Right cardiac atrium (tissue), 5 donors: Measurements from ENCODE around the gene PEPD. TPM values are rescaled to one million over a fixed set of nuclear protein-coding genes. Genes with fewer than 3 reads are reported as not detected.

Experiments
- ATAC-seq, 2 donors: fragments of 200-7000 bp; cut with Tn5 transposase; one replicate each; pipeline versions ENCODE4 v1.8.0 to v1.9.1; 2020; ENCODE audit warnings: moderate library complexity in 2 of 2, mild to moderate bottlenecking in 1 of 2
- DNase-seq, 3 donors: peaks; one replicate each; pipeline ENCODE4 v3.0.0-alpha.2; 2020
- H3K27ac ChIP-seq: one replicate; pipeline ENCODE4 v1.5.1; 2013; ENCODE audit warnings: mild to moderate bottlenecking, low read length, control low read depth, moderate library complexity
- H3K27me3 ChIP-seq: one replicate; pipeline ENCODE4 v1.6.1; 2013; ENCODE audit not compliant: control insufficient read depth, insufficient read depth
- H3K4me1 ChIP-seq: one replicate; pipeline ENCODE4 v1.6.1; 2013; ENCODE audit warnings: low read length; ENCODE audit not compliant: control insufficient read depth, insufficient read depth
- H3K4me3 ChIP-seq: one replicate; pipeline ENCODE4 v1.5.1; 2013; ENCODE audit warnings: low read length, control low read depth
- H3K9me3 ChIP-seq: one replicate; pipeline ENCODE4 v1.6.1; 2013; ENCODE audit warnings: low read length; ENCODE audit not compliant: control insufficient read depth
- WGBS: extraction: QIAGEN DNeasy Blood & Tissue Kit; methylation state at CpG from one replicate; pipeline ENCODE4 v1.1.7; 2013; 5-methylcytosine and 5-hydroxymethylcytosine counted together
- intact Hi-C, 4 donors: fragments of 100-400 bp; cut with DNase I; formaldehyde crosslinking; loops; one replicate each; pipeline versions ENCODE4 v1.11.0 to v1.14.0; 2022 to 2023
- polyA plus RNA-seq: library from polyadenylated mRNA; stranded (reverse); fragments of 200-250 nt; gene quantifications from one replicate; pipeline ENCODE4 v1.2.3, GENCODE V29; 2013
- total RNA-seq, 4 donors: library from RNA; stranded (reverse); fragmentation: NEBNext Ultra II Directional; extraction: Animal tissue kit (Norgen Biotek cat#: 25700); gene quantifications; one replicate each; pipeline ENCODE4 v1.2.1, GENCODE V29; 2021
- donor health status: healthy with polysubstance abuse.
- donor health status: DM: no; HTN: yes; CAD: no.
- donor health status: DM: no; HTN: no; CAD: no.
- donor health status: DM: no; HTN: yes; CAD: no; lungs with severe emphysema.
- donor health status: DM: yes; HTN: yes; CAD: no.

Gene PEPD
- total and polyA plus RNA-seq, 5 donors: 27.7 to 37.5 (median 34.4) TPM

GRCh38 chr19:33408538-33409434, 112.8 kb downstream of the PEPD start:
- ATAC-seq: no peak
- intact Hi-C loops: loop anchor here in 1 of 4 donors (5.0 kb wide), 1 partner anchor 171 kb away; no protein-coding TSS in a partner anchor
- Histone ChIP-seq H3K27ac (no peak overlapping the region), H3K4me1 (no peaks in the 10 kb centered on the region), H3K4me3 (no peak overlapping the region), H3K9me3 (no peaks in the 10 kb centered on the region), H3K27me3 (no peaks in the 10 kb centered on the region)
- DNase-seq: peak in 2 of 3 donors; percentile 13 to 23
- WGBS: 85% methylated on average over 18 of the region's 18 CpGs

- peak in 2 of 3 donors; percentile 33 to 45 for DNase-seq
- Histone ChIP-seq H3K27me3 (no peaks in the 10 kb centered on the region), H3K27ac (no peak overlapping the region), H3K4me3 (no peak overlapping the region), H3K9me3 (no peaks in the 10 kb centered on the region), H3K4me1 (no peaks in the 10 kb centered on the region)
- 87% methylated on average over 13 of the region's 13 CpGs for WGBS
- no peak for ATAC-seq
- intact Hi-C loops: loop anchor here in 1 of 4 donors (5.0 kb wide), 1 partner anchor 171 kb away; no protein-coding TSS in a partner anchor
Observed at GRCh38 chr19:33408116-33408515, 113.5 kb downstream of the PEPD start.

GRCh38 chr19:33407716-33408115, 113.9 kb downstream of the PEPD start:
- Histone ChIP-seq H3K27ac (no peak overlapping the region), H3K9me3 (no peaks in the 10 kb centered on the region), H3K4me1 (no peaks in the 10 kb centered on the region), H3K27me3 (no peaks in the 10 kb centered on the region), H3K4me3 (no peak overlapping the region)
- DNase-seq: peak; percentile 10 to 59 (median 56)
- ATAC-seq: no peak
- intact Hi-C loops: loop anchor here (2.0 to 5.0 kb wide), 4 partner anchors 165 to 170 kb away; no protein-coding TSS in a partner anchor
- WGBS: 71% methylated on average over 12 of the region's 12 CpGs

- H3K27me3 ChIP-seq: no peaks in the 10 kb centered on the region
- no peaks in the 10 kb centered on the region for H3K4me1 ChIP-seq
- intact Hi-C loops: loop anchor here (2.0 to 5.0 kb wide), 4 partner anchors 164 to 170 kb away; no protein-coding TSS in a partner anchor
- DNase-seq: no peak
- no peaks in the 10 kb centered on the region for H3K9me3 ChIP-seq
- H3K27ac ChIP-seq: no peak overlapping the region
- no peak overlapping the region for H3K4me3 ChIP-seq
- 48% methylated on average over 9 of the region's 9 CpGs for WGBS
- peak in 1 of 2 donors; percentile 9 for ATAC-seq
Observed at GRCh38 chr19:33407140-33407551, 114.4 kb downstream of the PEPD start.

- no peak overlapping the region for H3K4me3 ChIP-seq
- no peak overlapping the region for H3K27ac ChIP-seq
- DNase-seq (peak; percentile 70 to 91 (median 88)), ATAC-seq (peak; percentile 56 to 73)
- intact Hi-C loops: loop anchor here (2.0 to 5.0 kb wide), 4 partner anchors 164 to 169 kb away; no protein-coding TSS in a partner anchor
- no peaks in the 10 kb centered on the region for H3K9me3 ChIP-seq
- 66% methylated on average over 13 of the region's 13 CpGs for WGBS
- no peaks in the 10 kb centered on the region for H3K27me3 ChIP-seq
- H3K4me1 ChIP-seq: no peaks in the 10 kb centered on the region
Observed at GRCh38 chr19:33406521-33407139, 115.0 kb downstream of the PEPD start.

GRCh38 chr19:33405553-33406461, 115.8 kb downstream of the PEPD start:
- DNase-seq (peak; percentile 18 to 67 (median 61)), ATAC-seq (no peak)
- no peaks in the 10 kb centered on the region for H3K9me3 ChIP-seq
- H3K27me3 ChIP-seq: no peaks in the 10 kb centered on the region
- 79% methylated on average over 34 of the region's 34 CpGs for WGBS
- no peak overlapping the region for H3K4me3 ChIP-seq
- intact Hi-C loops: loop anchor here (2.0 to 5.0 kb wide), 4 partner anchors 163 to 169 kb away; no protein-coding TSS in a partner anchor
- H3K4me1 ChIP-seq: no peaks in the 10 kb centered on the region
- no peak overlapping the region for H3K27ac ChIP-seq

- WGBS: 65% methylated on average over 8 of the region's 8 CpGs
Observed at GRCh38 chr19:33405254-33405552, 116.4 kb downstream of the PEPD start.

GRCh38 chr19:33404506-33405253, 116.9 kb downstream of the PEPD start:
- no peak overlapping the region for H3K4me3 ChIP-seq
- ATAC-seq: no peak
- 65% methylated on average over 18 of the region's 18 CpGs for WGBS
- no peaks in the 10 kb centered on the region for H3K4me1 ChIP-seq
- intact Hi-C loops: loop anchor here in 1 of 4 donors (5.0 kb wide), 1 partner anchor 167 kb away; no protein-coding TSS in a partner anchor
- H3K27ac ChIP-seq: no peak overlapping the region
- H3K9me3 ChIP-seq: no peaks in the 10 kb centered on the region
- H3K27me3 ChIP-seq: no peaks in the 10 kb centered on the region
- DNase-seq: peak in 2 of 3 donors; percentile 31 to 47

More at GRCh38 chr19:33405254-33405552, 116.4 kb downstream of the PEPD start:
- DNase-seq (no peak), ATAC-seq (no peak)
- Histone ChIP-seq H3K4me3 (no peak overlapping the region), H3K27me3 (no peaks in the 10 kb centered on the region), H3K27ac (no peak overlapping the region), H3K4me1 (no peaks in the 10 kb centered on the region), H3K9me3 (no peaks in the 10 kb centered on the region)
- intact Hi-C loops: loop anchor here in 1 of 4 donors (5.0 kb wide), 1 partner anchor 168 kb away; no protein-coding TSS in a partner anchor

- H3K4me1 ChIP-seq: no peaks in the 10 kb centered on the region
- DNase-seq (no peak), ATAC-seq (no peak)
- no peaks in the 10 kb centered on the region for H3K9me3 ChIP-seq
- intact Hi-C loops: no loop called here
- no peak overlapping the region for H3K27ac ChIP-seq
- H3K4me3 ChIP-seq: no peak overlapping the region
- 92% methylated on average over 6 of the region's 6 CpGs for WGBS
- no peaks in the 10 kb centered on the region for H3K27me3 ChIP-seq
Observed at GRCh38 chr19:33403973-33404304, 117.7 kb downstream of the PEPD start.
